LNCAP (cell line): Measurements from ENCODE around the gene MRPL4.

Experiments used
- TF ChIP-seq, protein P1 (sequence below): fragments of 450-650 bp; IDR thresholded peaks from 2 replicates; pipeline ENCODE4 v1.5.1; 2017; ENCODE audit warnings: mild to moderate bottlenecking

MRPL4 gene

DNA sequence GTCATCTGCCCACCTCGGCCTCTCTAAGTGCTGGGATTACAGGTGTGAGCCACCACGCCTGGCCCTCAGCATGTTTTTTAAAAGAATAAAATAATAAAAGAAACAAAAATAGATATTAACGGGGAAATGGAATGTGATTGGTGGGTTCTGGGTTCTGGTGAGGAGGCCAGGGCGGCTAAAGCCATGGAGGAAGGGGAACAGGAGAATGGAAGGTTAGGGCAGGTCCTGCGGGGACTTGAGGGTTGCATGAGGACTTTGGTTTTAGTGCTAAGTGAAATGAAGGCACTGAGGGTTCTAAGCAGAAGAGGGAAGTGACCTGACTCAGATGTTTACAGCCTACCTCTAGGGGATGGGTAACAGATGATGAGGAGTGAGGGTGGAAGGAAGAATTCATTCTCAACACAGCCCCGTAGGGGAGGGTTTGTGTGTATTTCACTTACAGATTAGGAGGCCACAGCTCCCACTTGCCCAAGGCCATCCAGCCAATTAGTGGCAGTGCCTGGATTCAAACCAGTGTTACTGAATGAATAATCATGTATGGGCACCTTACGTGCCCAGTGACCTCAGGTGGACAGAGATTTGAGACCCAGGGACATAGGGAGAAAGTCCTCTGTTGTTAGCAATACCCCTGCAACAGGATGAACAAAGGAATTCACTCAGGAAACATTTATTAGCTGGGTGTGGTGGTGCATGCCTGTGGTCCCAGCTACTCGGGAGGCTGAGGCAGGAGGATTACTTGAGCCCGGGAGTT is 6.7 kb upstream of the MRPL4 start:
- TF ChIP-seq, protein P1, sequence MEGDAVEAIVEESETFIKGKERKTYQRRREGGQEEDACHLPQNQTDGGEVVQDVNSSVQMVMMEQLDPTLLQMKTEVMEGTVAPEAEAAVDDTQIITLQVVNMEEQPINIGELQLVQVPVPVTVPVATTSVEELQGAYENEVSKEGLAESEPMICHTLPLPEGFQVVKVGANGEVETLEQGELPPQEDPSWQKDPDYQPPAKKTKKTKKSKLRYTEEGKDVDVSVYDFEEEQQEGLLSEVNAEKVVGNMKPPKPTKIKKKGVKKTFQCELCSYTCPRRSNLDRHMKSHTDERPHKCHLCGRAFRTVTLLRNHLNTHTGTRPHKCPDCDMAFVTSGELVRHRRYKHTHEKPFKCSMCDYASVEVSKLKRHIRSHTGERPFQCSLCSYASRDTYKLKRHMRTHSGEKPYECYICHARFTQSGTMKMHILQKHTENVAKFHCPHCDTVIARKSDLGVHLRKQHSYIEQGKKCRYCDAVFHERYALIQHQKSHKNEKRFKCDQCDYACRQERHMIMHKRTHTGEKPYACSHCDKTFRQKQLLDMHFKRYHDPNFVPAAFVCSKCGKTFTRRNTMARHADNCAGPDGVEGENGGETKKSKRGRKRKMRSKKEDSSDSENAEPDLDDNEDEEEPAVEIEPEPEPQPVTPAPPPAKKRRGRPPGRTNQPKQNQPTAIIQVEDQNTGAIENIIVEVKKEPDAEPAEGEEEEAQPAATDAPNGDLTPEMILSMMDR: no peak

DNA sequence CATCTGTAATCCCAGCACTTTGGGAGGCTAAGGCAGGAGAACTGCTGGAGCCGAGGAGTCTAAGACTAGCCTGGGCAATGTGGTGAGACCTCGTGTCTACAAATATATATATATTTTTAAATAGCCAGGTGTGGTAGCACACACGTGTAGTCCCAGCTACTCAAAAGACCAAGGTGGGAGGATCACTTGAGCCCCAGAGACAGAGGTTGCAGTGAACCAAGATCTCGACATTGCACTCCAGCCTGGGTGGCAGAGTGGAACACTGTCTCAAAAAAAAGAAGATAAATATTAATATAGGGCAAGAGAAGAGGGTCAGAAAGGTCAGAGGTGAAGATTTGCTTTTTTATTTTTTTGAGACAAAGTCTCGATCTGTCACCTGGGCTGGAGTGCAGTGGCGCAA is 5.5 kb upstream of the MRPL4 start:
- TF ChIP-seq, protein P1: no peak

DNA sequence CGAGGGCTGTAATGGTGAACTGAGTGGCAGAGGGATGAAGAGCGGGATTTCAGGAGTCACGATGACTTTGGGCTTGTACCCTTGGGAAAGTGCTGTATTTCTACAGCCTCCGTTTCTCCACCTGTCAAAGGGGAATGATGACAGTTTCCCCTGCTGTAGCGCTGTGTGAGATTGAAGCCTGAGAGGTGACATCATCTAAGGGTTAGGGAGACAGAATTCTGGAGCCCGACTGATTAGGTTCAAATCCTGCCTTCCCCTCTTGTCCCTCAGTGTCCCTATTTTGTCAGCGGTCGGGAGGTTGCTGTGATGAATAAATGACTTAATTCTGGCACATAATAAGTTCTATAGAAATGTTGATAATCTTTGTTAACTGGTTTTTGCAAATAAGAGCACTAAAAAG is 693 bp downstream of the MRPL4 start:
- TF ChIP-seq, protein P1: no peak

DNA sequence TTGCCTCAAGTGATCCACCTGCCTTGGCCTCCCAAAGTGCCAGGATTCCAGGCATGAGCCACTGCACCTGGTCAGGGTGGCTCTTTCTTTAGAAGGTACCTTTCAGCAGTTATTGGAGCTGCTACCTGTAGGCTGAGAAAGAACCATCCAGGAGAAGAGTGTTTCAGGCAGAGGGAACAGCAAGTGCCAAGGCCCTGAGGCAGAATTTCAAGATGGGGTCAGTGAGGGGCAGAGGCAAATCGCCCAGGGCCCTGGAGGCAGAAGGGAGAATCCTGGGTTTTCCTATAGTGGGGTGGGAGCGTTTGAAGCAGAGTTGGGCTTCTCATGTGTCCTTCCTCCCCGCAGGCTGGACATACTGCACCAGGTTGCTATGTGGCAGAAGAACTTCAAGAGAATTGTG is 2.2 kb downstream of the MRPL4 start:
- TF ChIP-seq, protein P1: no peak

DNA sequence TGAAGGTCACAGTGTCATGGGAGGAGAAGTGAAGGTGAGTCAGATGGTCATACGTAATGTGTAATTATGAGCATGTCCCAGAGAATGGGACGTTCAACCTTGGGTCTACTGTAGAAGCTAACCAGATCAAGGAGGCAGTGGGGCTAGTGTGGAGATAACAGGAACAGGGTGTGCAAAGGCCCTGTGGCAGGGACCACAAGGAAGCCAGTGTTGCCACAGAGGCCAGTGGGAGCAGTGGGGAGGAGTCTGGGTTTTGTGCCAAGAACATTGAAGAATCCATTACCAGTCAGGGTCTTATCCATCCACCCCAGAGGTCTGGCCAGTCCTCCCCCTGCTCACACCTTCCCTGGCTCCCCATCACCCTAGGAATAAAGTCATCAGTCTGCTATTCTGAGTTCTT is 3.3 kb downstream of the MRPL4 start:
- TF ChIP-seq, protein P1: no peak

DNA sequence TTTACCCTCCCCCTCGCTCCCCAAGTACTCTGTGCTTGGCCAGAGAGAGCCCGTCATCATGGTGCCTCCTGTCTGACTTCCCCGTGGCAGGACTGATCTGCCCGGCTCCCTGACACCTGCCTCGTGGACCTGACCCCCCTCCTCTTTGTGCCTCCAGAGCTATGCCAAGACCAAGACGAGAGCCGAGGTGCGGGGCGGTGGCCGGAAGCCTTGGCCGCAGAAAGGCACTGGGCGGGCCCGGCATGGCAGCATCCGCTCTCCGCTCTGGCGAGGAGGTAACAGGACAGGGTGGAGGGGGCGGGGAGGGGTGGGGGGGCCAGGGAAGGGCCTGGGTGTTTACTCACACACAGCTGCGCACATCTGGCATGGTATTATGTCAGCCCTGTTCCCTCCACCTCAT is 4.5 kb downstream of the MRPL4 start:
- TF ChIP-seq, protein P1: no peak

DNA sequence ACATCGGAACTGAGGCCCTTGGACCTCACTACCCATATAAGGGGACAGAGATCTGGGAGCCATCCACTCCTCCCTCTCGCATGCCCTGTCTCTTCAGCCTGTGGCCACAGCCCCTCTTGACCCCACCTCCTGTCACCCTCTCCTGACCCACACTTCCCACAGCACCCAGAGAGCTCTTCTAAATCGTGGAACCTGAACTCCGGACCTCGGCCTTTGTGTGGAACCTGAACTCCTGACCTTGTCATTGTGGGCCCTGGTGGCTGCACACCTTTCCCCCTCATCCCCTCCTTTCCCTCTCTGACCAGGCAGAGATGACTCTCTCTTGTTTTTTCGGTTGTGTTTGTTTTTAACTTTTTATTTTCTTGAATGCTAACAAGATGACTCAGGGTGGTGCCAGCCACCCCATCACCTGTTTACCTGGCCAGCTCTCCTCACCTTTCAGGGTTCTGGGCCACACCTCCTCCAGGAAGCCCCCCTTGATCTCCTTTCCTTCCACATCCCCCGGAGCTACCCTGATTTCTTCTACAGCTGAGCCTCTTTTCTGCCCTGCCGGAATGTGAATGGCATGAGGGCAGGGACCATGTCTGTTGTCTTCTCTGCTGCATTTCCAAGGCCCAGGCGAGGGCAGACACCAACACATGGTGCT is 5.1 kb downstream of the MRPL4 start:
- TF ChIP-seq, protein P1: no peak
